22Rv1 (cell line): ENCODE data around the gene NUAK2.
A peak's percentile ranks its signal among the peaks of the same experiment; 100 is the strongest.

Source experiments
- H3K27ac ChIP-seq: fragments of 450-650 bp; 2 replicates; pipeline ENCODE4 v1.5.1; 2017
- ZFX ChIP-seq: fragments of 450-650 bp; IDR thresholded peaks from 2 replicates; pipeline ENCODE4 v1.6.1; 2017; ENCODE audit warnings: antibody characterized with exemption, borderline replicate concordance
- TF ChIP-seq, protein P1 (sequence below): fragments of 450-650 bp; IDR thresholded peaks from 2 replicates; pipeline ENCODE4 v1.5.1; 2017; ENCODE audit warnings: mild to moderate bottlenecking

NUAK2 gene

DNA sequence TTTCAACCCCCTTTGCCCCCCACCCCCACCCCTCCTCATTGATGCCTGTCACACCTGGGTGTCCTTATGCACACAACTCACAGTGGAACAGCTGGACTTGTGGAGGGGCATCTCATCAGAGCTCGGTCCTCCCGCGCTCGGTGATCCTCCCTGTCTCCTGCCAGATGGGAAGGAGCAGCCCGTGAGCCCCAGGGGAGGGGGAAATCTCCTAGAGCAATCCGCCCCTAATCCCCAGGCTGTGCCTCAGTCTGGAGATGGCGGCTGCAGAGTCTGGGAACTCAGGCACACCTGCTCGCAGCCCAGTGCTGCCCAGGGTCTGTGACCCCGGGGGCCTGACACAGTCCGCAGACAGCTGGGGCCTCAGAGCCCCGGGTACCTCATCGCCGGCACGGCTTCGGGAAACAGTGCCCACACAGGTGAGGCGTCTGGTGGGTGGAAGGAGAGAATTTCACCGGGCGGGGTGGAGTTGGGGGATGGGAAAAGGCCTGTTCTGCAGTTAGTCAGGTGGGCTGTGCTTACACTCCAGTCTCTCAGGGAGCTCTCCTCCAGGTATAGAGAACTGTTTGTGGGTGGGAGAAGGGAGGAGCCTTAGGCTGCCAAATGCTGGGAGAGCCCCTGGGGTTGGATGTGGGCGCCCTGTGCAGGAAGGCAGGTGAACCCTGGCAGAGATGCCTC lies 64.5 kb downstream of the NUAK2 start:
- TF ChIP-seq ZFX = no peak
- TF ChIP-seq, protein P1, sequence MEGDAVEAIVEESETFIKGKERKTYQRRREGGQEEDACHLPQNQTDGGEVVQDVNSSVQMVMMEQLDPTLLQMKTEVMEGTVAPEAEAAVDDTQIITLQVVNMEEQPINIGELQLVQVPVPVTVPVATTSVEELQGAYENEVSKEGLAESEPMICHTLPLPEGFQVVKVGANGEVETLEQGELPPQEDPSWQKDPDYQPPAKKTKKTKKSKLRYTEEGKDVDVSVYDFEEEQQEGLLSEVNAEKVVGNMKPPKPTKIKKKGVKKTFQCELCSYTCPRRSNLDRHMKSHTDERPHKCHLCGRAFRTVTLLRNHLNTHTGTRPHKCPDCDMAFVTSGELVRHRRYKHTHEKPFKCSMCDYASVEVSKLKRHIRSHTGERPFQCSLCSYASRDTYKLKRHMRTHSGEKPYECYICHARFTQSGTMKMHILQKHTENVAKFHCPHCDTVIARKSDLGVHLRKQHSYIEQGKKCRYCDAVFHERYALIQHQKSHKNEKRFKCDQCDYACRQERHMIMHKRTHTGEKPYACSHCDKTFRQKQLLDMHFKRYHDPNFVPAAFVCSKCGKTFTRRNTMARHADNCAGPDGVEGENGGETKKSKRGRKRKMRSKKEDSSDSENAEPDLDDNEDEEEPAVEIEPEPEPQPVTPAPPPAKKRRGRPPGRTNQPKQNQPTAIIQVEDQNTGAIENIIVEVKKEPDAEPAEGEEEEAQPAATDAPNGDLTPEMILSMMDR = no peak
- no peak overlapping the region for H3K27ac ChIP-seq

DNA sequence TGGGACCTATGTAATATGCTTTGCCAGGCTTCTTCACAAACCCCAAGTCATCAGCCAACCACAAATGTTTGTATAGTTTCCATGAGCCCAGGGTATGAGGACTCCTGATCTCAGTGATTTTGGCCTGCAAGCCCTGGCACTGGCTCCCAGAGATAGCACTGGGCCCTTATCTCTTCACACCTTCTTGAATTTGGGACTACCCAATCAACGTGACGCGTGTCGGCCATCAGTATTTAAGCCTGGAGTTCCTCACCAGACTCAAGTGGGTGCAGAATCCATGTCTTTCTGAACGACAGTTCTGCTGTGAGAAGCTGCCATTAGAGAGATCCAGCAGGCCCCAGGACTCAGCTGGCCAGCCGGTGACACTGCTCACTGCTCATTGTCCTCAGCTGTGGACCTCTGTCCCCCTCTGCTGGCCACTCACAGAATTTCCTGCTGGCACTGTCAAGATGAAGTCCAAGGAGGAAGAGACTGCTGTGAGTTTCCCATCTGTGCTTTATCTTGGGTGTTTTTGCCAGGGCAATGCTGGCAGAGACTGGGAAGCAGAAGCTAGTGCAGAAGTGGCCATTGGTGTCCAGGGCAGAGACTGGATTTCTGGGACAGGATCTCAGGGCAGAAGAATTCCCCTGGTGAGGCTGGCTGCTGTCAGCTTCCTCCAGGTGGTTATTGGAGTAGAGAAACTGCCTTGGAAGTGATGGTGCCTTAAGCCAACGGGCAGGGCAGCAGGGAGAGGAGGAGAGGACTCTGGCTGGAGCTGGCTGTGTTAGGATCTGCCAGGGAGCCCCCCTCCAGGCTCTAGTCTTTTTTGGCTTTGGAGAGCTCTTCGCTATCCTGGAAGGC lies 65.4 kb downstream of the NUAK2 start:
- TF ChIP-seq, protein P1 = peak; percentile 96
- TF ChIP-seq ZFX = no peak
- no peak overlapping the region for H3K27ac ChIP-seq
